Measurements from ENCODE around the gene TGFBRAP1.

DNA sequence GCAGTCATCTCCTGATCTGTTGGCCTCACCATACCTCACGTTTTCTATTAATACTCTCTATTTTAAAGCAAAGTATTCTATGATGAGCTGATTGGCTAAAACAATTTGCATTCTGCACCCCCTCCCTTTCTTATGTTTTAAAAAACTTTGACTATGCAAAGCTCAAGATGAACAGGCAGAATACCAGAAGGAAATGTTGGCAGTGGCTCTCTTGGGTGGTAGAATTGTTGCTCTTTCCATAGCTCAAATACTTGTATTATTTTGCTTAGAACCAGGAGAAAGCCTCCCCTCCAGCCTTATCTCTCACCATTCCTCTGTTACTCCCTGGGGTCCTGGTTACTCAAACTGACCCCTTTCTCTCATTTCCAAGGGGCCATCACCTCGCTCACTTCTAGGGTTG lies 73.6 kb downstream of the TGFBRAP1 start:
- TF ChIP-seq EZH2 (IDR thresholded peaks at IDR 0.05; ENCODE audit: insufficient read depth, poor library complexity, severe bottlenecking) = no peak
- TF ChIP-seq EZH2phosphoT487 (IDR thresholded peaks at IDR 0.05; ENCODE audit: insufficient read depth, low read depth) = no peak
